ENCODE data around the gene MAPRE2. TPM values are rescaled to one million over a fixed set of nuclear protein-coding genes. Genes with fewer than 3 reads are reported as not detected.
A peak's percentile ranks its signal among the peaks of the same experiment; 100 is the strongest.

MAPRE2 gene
- total RNA-seq, 2 donors from 2014 or later: 11.7 to 11.9 TPM

GRCh38 chr18:35117372-35117771 lies 76.2 kb downstream of the MAPRE2 start:
- no peak for DNase-seq
- intact Hi-C loops (cut with DNase I): no loop called here
- no peak overlapping the region for H3K27ac ChIP-seq

GRCh38 chr18:35117951-35118411 lies 76.8 kb downstream of the MAPRE2 start:
- intact Hi-C loops (cut with DNase I): no loop called here
- TF ChIP-seq POLR2A (IDR thresholded peaks at IDR 0.05) (no peak), CTCF (IDR thresholded peaks at IDR 0.05) (no peak)
- no peak overlapping the region for H3K4me3 ChIP-seq
- no peaks in the 10 kb centered on the region for H3K36me3 ChIP-seq (replicated peaks in 1 of 2; ENCODE audit: insufficient read depth in 1 of 2, low read depth in 2 of 2)
- H3K4me1 ChIP-seq: no peaks in the 10 kb centered on the region
- no peaks in the 10 kb centered on the region for H3K9me3 ChIP-seq
- DNase-seq: peak in 1 of 4 donors; percentile 24
- H3K27me3 ChIP-seq: no peaks in the 10 kb centered on the region
- ATAC-seq: peak; percentile 48
- WGBS, 2 donors: 83 to 89% methylated on average over 7 of the region's 7 CpGs
- H3K27ac ChIP-seq: no peak overlapping the region

More at GRCh38 chr18:35117372-35117771, 76.2 kb downstream of the MAPRE2 start:
- H3K4me3 ChIP-seq: no peak overlapping the region
- TF ChIP-seq CTCF (IDR thresholded peaks at IDR 0.05) (no peak), POLR2A (IDR thresholded peaks at IDR 0.05) (no peak)
- 87 to 95% methylated on average over 5 to 6 of the region's 6 CpGs for WGBS, 2 donors
- no peaks in the 10 kb centered on the region for H3K4me1 ChIP-seq
- H3K9me3 ChIP-seq: no peaks in the 10 kb centered on the region
- no peaks in the 10 kb centered on the region for H3K36me3 ChIP-seq (replicated peaks in 1 of 2; ENCODE audit: insufficient read depth in 1 of 2, low read depth in 2 of 2)
- no peak for ATAC-seq
- no peaks in the 10 kb centered on the region for H3K27me3 ChIP-seq

- no peaks in the 10 kb centered on the region for H3K27me3 ChIP-seq
- intact Hi-C loops (cut with DNase I): no loop called here
- no peaks in the 10 kb centered on the region for H3K36me3 ChIP-seq (replicated peaks in 1 of 2; ENCODE audit: insufficient read depth in 1 of 2, low read depth in 2 of 2)
- no peaks in the 10 kb centered on the region for H3K9me3 ChIP-seq
- TF ChIP-seq POLR2A (IDR thresholded peaks at IDR 0.05) (no peak), CTCF (IDR thresholded peaks at IDR 0.05) (no peak)
- ATAC-seq (no peak), DNase-seq (no peak)
- no peaks in the 10 kb centered on the region for H3K4me1 ChIP-seq
- no peak overlapping the region for H3K27ac ChIP-seq
- 69 to 76% methylated on average over 3 of the region's 3 CpGs for WGBS, 2 donors
- no peak overlapping the region for H3K4me3 ChIP-seq
These were observed 77.4 kb downstream of the MAPRE2 start for GRCh38 chr18:35118641-35119040.

GRCh38 chr18:35121038-35121437 lies 79.8 kb downstream of the MAPRE2 start:
- TF ChIP-seq CTCF (IDR thresholded peaks at IDR 0.05) (no peak), POLR2A (IDR thresholded peaks at IDR 0.05) (no peak)
- no peaks in the 10 kb centered on the region for H3K4me1 ChIP-seq
- no peaks in the 10 kb centered on the region for H3K9me3 ChIP-seq
- intact Hi-C loops (cut with DNase I): no loop called here
- DNase-seq (no peak), ATAC-seq (no peak)
- H3K27me3 ChIP-seq: no peaks in the 10 kb centered on the region
- no peak overlapping the region for H3K4me3 ChIP-seq
- H3K27ac ChIP-seq: no peak overlapping the region
- H3K36me3 ChIP-seq (replicated peaks in 1 of 2; ENCODE audit: insufficient read depth in 1 of 2, low read depth in 2 of 2): no peaks in the 10 kb centered on the region
- WGBS, 2 donors: 86 to 89% methylated on average over 3 of the region's 3 CpGs

GRCh38 chr18:35121531-35121930 lies 80.3 kb downstream of the MAPRE2 start:
- Histone ChIP-seq H3K27ac (no peak overlapping the region), H3K36me3 (replicated peaks in 1 of 2; ENCODE audit: insufficient read depth in 1 of 2, low read depth in 2 of 2) (no peaks in the 10 kb centered on the region), H3K9me3 (no peaks in the 10 kb centered on the region), H3K4me3 (no peak overlapping the region), H3K4me1 (no peaks in the 10 kb centered on the region), H3K27me3 (no peaks in the 10 kb centered on the region)
- intact Hi-C loops (cut with DNase I): no loop called here
- TF ChIP-seq CTCF (IDR thresholded peaks at IDR 0.05): no peak
- TF ChIP-seq POLR2A (IDR thresholded peaks at IDR 0.05): no peak
- 75 to 78% methylated on average over 1 of the region's 1 CpG for WGBS, 2 donors
- DNase-seq: no peak
- ATAC-seq: no peak
